Sciatic nerve (tissue), 2 donors: ENCODE data around the gene GPR84. TPM values are rescaled to one million over a fixed set of nuclear protein-coding genes. Genes with fewer than 3 reads are reported as not detected.
A peak's percentile ranks its signal among the peaks of the same experiment; 100 is the strongest.

ENCODE experiments used
- ATAC-seq: fragments of 200-7000 bp; cut with Tn5 transposase; one replicate; pipeline ENCODE4 v1.9.1; 2020; ENCODE audit warnings: mild to moderate bottlenecking, moderate library complexity
- DNase-seq: peaks from one replicate; pipeline ENCODE4 v3.0.0-alpha.2; 2020; ENCODE audit warnings: low spot score
- intact Hi-C: fragments of 100-400 bp; cut with DNase I; formaldehyde crosslinking; loops from one replicate; pipeline ENCODE4 v1.14.2; 2022
- total RNA-seq: library from RNA; stranded (reverse); fragmentation: NEBNext Ultra II Directional; extraction: Animal tissue kit (Norgen Biotek cat#: 25700); gene quantifications from one replicate; pipeline ENCODE4 v1.2.1, GENCODE V29; 2021
- donor health status: DM: no; HTN: no; CAD: no.
- donor health status: DM: no; HTN: no; CAD: no.

Gene GPR84
- total RNA-seq, 1 donor from 2014 or later: 0.53 TPM

GRCh38 chr12:54377797-54378515, 13.7 kb upstream of the GPR84 start:
- ATAC-seq (no peak), DNase-seq (no peak)
- intact Hi-C loops: no loop called here

GRCh38 chr12:54377007-54377406, 12.7 kb upstream of the GPR84 start:
- no peak for ATAC-seq
- no peak for DNase-seq
- intact Hi-C loops: no loop called here

GRCh38 chr12:54376596-54376995, 12.3 kb upstream of the GPR84 start:
- DNase-seq: no peak
- intact Hi-C loops: no loop called here
- peak; percentile 46 for ATAC-seq

GRCh38 chr12:54375259-54375579, 10.9 kb upstream of the GPR84 start:
- ATAC-seq: peak; percentile 4
- intact Hi-C loops: no loop called here
- no peak for DNase-seq

GRCh38 chr12:54374562-54375258, 10.4 kb upstream of the GPR84 start:
- ATAC-seq: no peak
- DNase-seq: no peak
- intact Hi-C loops: no loop called here

- intact Hi-C loops: no loop called here
- DNase-seq: no peak
- ATAC-seq: no peak
Observed at GRCh38 chr12:54373649-54374561, 9.6 kb upstream of the GPR84 start.

GRCh38 chr12:54372113-54372806, 8.0 kb upstream of the GPR84 start:
- no peak for DNase-seq
- intact Hi-C loops: no loop called here
- no peak for ATAC-seq

- intact Hi-C loops: no loop called here
- DNase-seq (peak; percentile 74), ATAC-seq (peak; percentile 17)
Observed at GRCh38 chr12:54371328-54372112, 7.2 kb upstream of the GPR84 start.

GRCh38 chr12:54370171-54370730, 6.0 kb upstream of the GPR84 start:
- intact Hi-C loops: no loop called here
- peak; percentile 87 for DNase-seq
- ATAC-seq: peak; percentile 75

- intact Hi-C loops: no loop called here
- ATAC-seq (peak; percentile 42), DNase-seq (no peak)
Observed at GRCh38 chr12:54369597-54370131, 5.4 kb upstream of the GPR84 start.

GRCh38 chr12:54368709-54369596, 4.7 kb upstream of the GPR84 start:
- DNase-seq (peak; percentile 96), ATAC-seq (peak; percentile 81)
- intact Hi-C loops: no loop called here

GRCh38 chr12:54368025-54368708, 3.9 kb upstream of the GPR84 start:
- intact Hi-C loops: no loop called here
- DNase-seq: no peak
- ATAC-seq: no peak

GRCh38 chr12:54363618-54364017, 668 bp downstream of the GPR84 start:
- DNase-seq: no peak
- ATAC-seq: no peak
- intact Hi-C loops: loop anchor here (5.0 kb wide), 1 partner anchor 141 kb away; no protein-coding TSS in a partner anchor

GRCh38 chr12:54363047-54363446, 1.2 kb downstream of the GPR84 start:
- DNase-seq (no peak), ATAC-seq (no peak)
- intact Hi-C loops: loop anchor here (5.0 kb wide), 1 partner anchor 141 kb away; no protein-coding TSS in a partner anchor

- no peak for ATAC-seq
Observed at GRCh38 chr12:54360717-54361456, 3.4 kb downstream of the GPR84 start.

More at GRCh38 chr12:54360717-54361456, 3.4 kb downstream of the GPR84 start:
- intact Hi-C loops: loop anchor here (5.0 kb wide), 1 partner anchor 139 kb away; no protein-coding TSS in a partner anchor
- peak; percentile 88 for DNase-seq
